Endothelial cell of umbilical vein (primary cell): Measurements from ENCODE around the gene LDLRAD3. TPM values are rescaled to one million over a fixed set of nuclear protein-coding genes. Genes with fewer than 3 reads are reported as not detected.

Experiments
- BruUV-seq: library from RNA; stranded (reverse); fragments of 400-500 nt; replicated peaks from 2 replicates; lab custom pipeline; 2021; lab: Mats Ljungman, UMichigan
- CTCF ChIA-PET: fragments of 300-600, 350-600 bp; sonication (Branson Sonifier 250); formaldehyde crosslinking; loops from one replicate; lab custom pipeline; 2021; ENCODE audit warnings: antibody characterized with exemption, inconsistent platforms; lab: Charles Lee
- POLR2A ChIA-PET: fragments of 300-600, 350-600 bp; sonication (Branson Sonifier 250); formaldehyde crosslinking; loops from one replicate; lab custom pipeline; 2021; ENCODE audit warnings: antibody characterized with exemption, inconsistent platforms; lab: Charles Lee
- DNase-seq: peaks from one replicate; pipeline ENCODE4 v3.0.0-alpha.2; 2011; ENCODE audit warnings: low read depth, low spot score
- FAIRE-seq: peaks from 2 replicates; lab custom pipeline; 2011; peaks lifted over from hg19 to GRCh38; lab: Jason Lieb, UNC
- H2AFZ ChIP-seq: 2 replicates; pipeline ENCODE4 v1.6.0; 2012; ENCODE audit warnings: low read depth, low read length, control low read depth, inconsistent platforms
- H3K27ac ChIP-seq: 2 replicates; pipeline ENCODE4 v1.5.1; 2011; ENCODE audit warnings: low read depth, mild to moderate bottlenecking, control low read depth, low read length, moderate library complexity; ENCODE audit not compliant: insufficient read depth
- H3K27me3 ChIP-seq, 2 experiments: 2 replicates each; pipeline versions ENCODE4 v1.6.0 to v1.6.1; 2011; ENCODE audit warnings: low read length in 2 of 2, mixed read lengths in 1 of 2; ENCODE audit not compliant: control insufficient read depth in 2 of 2, insufficient read depth in 2 of 2
- H3K36me3 ChIP-seq, 2 experiments: 2 replicates in 1 of 2; 3 replicates in 1 of 2; pipeline ENCODE4 v1.5.1; 2011; ENCODE audit warnings: low read length in 2 of 2, mild to moderate bottlenecking in 1 of 2, moderate library complexity in 1 of 2; ENCODE audit not compliant: control insufficient read depth in 2 of 2, insufficient read depth in 2 of 2; ENCODE audit errors: extremely low read depth in 1 of 2
- H3K4me1 ChIP-seq: 3 replicates; pipeline ENCODE4 v1.5.1; 2011; ENCODE audit warnings: mild to moderate bottlenecking, low read length; ENCODE audit not compliant: control insufficient read depth, insufficient read depth; ENCODE audit errors: extremely low read depth
- H3K4me2 ChIP-seq: 2 replicates; pipeline ENCODE4 v1.6.1; 2011; ENCODE audit warnings: low read length, control low read depth, mixed read lengths; ENCODE audit not compliant: insufficient read depth
- H3K4me3 ChIP-seq, 3 experiments: fragments of 200-600 bp in 1 of 3; sonication (generic), shearing (Covaris generic) in 1 of 3; replicated peaks in 1 of 3; 2 replicates each; pipeline ENCODE4 v1.5.1; 2011 to 2016; ENCODE audit warnings: control low read depth in 3 of 3, low read length in 3 of 3, mild to moderate bottlenecking in 2 of 3, inconsistent platforms in 1 of 3, low read depth in 1 of 3, moderate library complexity in 1 of 3; ENCODE audit not compliant: insufficient read depth in 1 of 3
- H3K79me2 ChIP-seq: 2 replicates; pipeline ENCODE4 v1.6.0; 2012; ENCODE audit warnings: low read length, inconsistent platforms; ENCODE audit not compliant: control insufficient read depth, insufficient read depth
- H3K9ac ChIP-seq: replicated peaks from 2 replicates; pipeline ENCODE3; 2011; ENCODE audit warnings: low read length, control low read depth; ENCODE audit not compliant: insufficient read depth; ENCODE audit errors: extremely low read depth
- H3K9me1 ChIP-seq: replicated peaks from 3 replicates; pipeline ENCODE4 v1.6.0; 2011; ENCODE audit warnings: mild to moderate bottlenecking, low read length; ENCODE audit not compliant: control insufficient read depth, insufficient read depth; ENCODE audit errors: extremely low read depth
- H3K9me3 ChIP-seq: replicated peaks from 2 replicates; pipeline ENCODE4 v1.5.1; 2012; ENCODE audit warnings: low read length, inconsistent platforms; ENCODE audit not compliant: control insufficient read depth, insufficient read depth
- H4K20me1 ChIP-seq: replicated peaks from 2 replicates; pipeline ENCODE3; 2011; ENCODE audit warnings: mild to moderate bottlenecking, low read length; ENCODE audit not compliant: control insufficient read depth, insufficient read depth; ENCODE audit errors: extremely low read depth
- EZH2 ChIP-seq: IDR thresholded peaks from 2 replicates; pipeline ENCODE4 v1.6.1; 2012; ENCODE audit warnings: borderline replicate concordance, low read depth, mild to moderate bottlenecking, moderate library complexity, low read length, inconsistent platforms; ENCODE audit not compliant: severe bottlenecking
- FOS ChIP-seq: IDR thresholded peaks from 2 replicates; pipeline ENCODE4 v1.6.1; 2011; ENCODE audit warnings: mild to moderate bottlenecking, low read length, moderate library complexity, borderline replicate concordance; ENCODE audit not compliant: insufficient read depth
- GATA2 ChIP-seq: IDR thresholded peaks from 2 replicates; pipeline ENCODE4 v1.7.0; 2011; ENCODE audit warnings: low read depth, mild to moderate bottlenecking, moderate library complexity, mixed read lengths, low read length; ENCODE audit not compliant: insufficient read length, insufficient read depth
- JUN ChIP-seq: IDR thresholded peaks from 2 replicates; pipeline ENCODE4 v1.6.1; 2011; ENCODE audit warnings: borderline replicate concordance, low read depth; ENCODE audit not compliant: insufficient read length, insufficient read depth
- MYC ChIP-seq: IDR thresholded peaks from one replicate; pipeline ENCODE4 v1.6.1; 2011; ENCODE audit warnings: mild to moderate bottlenecking, low read depth, low read length
- POLR2A ChIP-seq: IDR thresholded peaks from 2 replicates; pipeline ENCODE4 v1.6.1; 2012; ENCODE audit warnings: low read depth, mild to moderate bottlenecking, control low read depth, low read length
- POLR2AphosphoS5 ChIP-seq: IDR thresholded peaks from 2 replicates; pipeline ENCODE4 v1.6.1; 2012; ENCODE audit warnings: low read depth, mild to moderate bottlenecking, control low read depth, low read length, moderate library complexity; ENCODE audit not compliant: insufficient read depth
- dilution Hi-C: fragments of 300-500 bp; cut with MboI; formaldehyde crosslinking; loops from one replicate; pipeline ENCODE4 v1.15.0; 2019; ENCODE audit warnings: low sequenced_read_pairs; ENCODE audit not compliant: extremely low pct_ligation_motif_present
- intact Hi-C: fragments of 100-400 bp; cut with micrococcal nuclease; formaldehyde crosslinking; loops from one replicate; pipeline ENCODE4 v1.10.0; 2022
- polyA plus RNA-seq, 4 experiments: library from polyadenylated mRNA; depleted of rRNA in 3 of 4; stranded (reverse) in 3 of 4; unstranded in 1 of 4; fragments of >200 nt; gene quantifications; 2 replicates each; pipeline versions ENCODE4 v1.2.1 to v1.2.3, GENCODE V29; 2011 to 2012; ENCODE audit warnings: missing spikeins in 1 of 4
- total RNA-seq: library from RNA; stranded (reverse); gene quantifications from 2 replicates; pipeline ENCODE4 v1.2.3, GENCODE V29; 2021
- TF ChIP-seq, protein P1 (sequence below): IDR thresholded peaks from 2 replicates; pipeline ENCODE4 v1.6.1; 2011; ENCODE audit not compliant: insufficient read depth, insufficient read length
- TF ChIP-seq, protein P2 (sequence below), 2 donors: IDR thresholded peaks; 1 replicate in 1 of 2; 2 replicates in 1 of 2; pipeline ENCODE4 v1.5.1; 2011; ENCODE audit warnings: low read length in 2 of 2, mild to moderate bottlenecking in 2 of 2, moderate library complexity in 2 of 2, control low read depth in 1 of 2, inconsistent platforms in 1 of 2, low read depth in 1 of 2; ENCODE audit not compliant: insufficient read depth in 1 of 2; ENCODE audit errors: extremely low read depth in 1 of 2

Gene LDLRAD3
- total and polyA plus RNA-seq, 2 donors (not counting 3 experiments of a cell fraction or from before 2014, with no cell fraction given): 17.9 to 25.1 TPM

DNA sequence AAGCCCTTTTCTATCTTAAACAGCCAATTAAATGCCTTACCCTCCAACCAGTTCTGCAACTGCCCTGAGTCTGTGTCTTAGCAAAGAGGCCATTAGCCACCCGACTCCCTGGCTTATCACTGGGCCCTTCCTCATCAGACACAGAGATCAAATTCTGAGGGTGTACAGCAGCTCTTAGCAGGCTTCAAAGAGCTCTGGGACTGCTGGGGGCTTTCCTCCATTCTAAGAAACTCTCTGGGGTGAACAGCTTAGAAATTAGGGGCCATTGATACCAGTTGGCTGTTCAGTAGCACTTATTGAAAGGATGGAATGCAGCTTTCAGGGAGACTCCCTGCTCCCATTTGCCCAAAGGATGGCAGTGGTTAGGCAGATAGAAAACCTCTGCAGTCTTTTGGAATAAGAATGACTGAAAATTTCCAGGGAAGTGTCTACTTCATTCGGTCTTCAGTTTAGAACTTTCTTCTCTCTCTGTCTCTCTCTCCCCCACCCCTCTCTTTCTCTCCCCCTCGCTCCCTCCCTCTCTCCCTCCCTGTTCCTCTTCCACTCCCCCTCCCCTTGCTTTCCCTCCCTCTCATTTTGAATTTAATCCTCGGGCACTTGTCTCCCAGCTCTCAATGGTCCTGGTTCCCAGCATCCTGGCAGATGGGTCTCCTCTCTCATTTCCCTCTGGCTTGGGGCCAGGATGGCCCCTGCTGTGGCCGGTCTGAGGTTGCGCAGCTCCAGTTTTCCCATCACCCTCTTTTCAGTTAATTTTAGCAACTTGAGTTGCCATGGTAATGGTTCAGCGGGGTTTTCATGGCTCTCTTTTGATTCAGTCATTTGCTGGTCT lies 268.9 kb downstream of the LDLRAD3 start:
- no peak overlapping the region for H3K9ac ChIP-seq
- no peaks in the 10 kb centered on the region for H3K9me1 ChIP-seq
- no peaks in the 10 kb centered on the region for H3K36me3 ChIP-seq
- dilution Hi-C loops (no loop called here), intact Hi-C loops (no loop called here)
- H3K4me1 ChIP-seq: no peaks in the 10 kb centered on the region
- H3K27ac ChIP-seq: no peak overlapping the region
- POLR2A ChIA-PET: no interaction called here
- H3K79me2 ChIP-seq: no peaks in the 10 kb centered on the region
- no peak for DNase-seq
- CTCF ChIA-PET: no interaction called here
- H3K4me3 ChIP-seq: no peak overlapping the region
- TF ChIP-seq EZH2 (no peak), FOS (no peak)
- FAIRE-seq: no peak
- no peaks in the 10 kb centered on the region for H3K9me3 ChIP-seq
- H3K27me3 ChIP-seq: no peaks in the 10 kb centered on the region
- no TSS peak for BruUV-seq
- H3K4me2 ChIP-seq: no peak overlapping the region
- no peaks in the 10 kb centered on the region for H4K20me1 ChIP-seq
- H2AFZ ChIP-seq: no peak overlapping the region

DNA sequence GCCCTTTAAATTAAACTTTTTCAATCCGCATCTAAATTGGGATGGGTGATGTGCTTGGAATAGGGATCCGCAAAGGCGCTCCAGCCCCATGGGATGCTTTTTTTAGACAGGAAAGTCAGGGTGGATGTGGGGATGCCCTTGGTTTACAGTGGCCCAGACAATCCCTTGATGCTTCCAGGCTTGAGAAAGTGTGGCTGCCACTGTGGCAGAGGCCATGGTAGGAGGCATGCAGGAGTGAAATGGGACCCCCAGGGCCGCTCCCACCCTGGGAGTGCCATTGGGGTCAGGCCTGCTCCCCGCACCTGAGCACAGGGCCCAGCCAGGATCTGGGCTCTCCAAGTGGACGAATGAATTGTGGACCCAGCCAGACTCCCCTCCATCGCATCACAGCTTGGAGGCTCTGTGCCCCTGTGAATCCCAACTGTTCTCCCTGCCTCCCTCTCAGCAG lies 269.6 kb downstream of the LDLRAD3 start:
- TF ChIP-seq, protein P1, sequence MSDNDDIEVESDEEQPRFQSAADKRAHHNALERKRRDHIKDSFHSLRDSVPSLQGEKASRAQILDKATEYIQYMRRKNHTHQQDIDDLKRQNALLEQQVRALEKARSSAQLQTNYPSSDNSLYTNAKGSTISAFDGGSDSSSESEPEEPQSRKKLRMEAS: no peak
- TF ChIP-seq FOS: no peak
- TF ChIP-seq POLR2AphosphoS5: no peak
- TF ChIP-seq EZH2: no peak
- TF ChIP-seq GATA2: no peak
- TF ChIP-seq JUN: no peak
- no peak for TF ChIP-seq MYC
- TF ChIP-seq, protein P2, sequence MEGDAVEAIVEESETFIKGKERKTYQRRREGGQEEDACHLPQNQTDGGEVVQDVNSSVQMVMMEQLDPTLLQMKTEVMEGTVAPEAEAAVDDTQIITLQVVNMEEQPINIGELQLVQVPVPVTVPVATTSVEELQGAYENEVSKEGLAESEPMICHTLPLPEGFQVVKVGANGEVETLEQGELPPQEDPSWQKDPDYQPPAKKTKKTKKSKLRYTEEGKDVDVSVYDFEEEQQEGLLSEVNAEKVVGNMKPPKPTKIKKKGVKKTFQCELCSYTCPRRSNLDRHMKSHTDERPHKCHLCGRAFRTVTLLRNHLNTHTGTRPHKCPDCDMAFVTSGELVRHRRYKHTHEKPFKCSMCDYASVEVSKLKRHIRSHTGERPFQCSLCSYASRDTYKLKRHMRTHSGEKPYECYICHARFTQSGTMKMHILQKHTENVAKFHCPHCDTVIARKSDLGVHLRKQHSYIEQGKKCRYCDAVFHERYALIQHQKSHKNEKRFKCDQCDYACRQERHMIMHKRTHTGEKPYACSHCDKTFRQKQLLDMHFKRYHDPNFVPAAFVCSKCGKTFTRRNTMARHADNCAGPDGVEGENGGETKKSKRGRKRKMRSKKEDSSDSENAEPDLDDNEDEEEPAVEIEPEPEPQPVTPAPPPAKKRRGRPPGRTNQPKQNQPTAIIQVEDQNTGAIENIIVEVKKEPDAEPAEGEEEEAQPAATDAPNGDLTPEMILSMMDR (IDR thresholded peaks at IDR 0.05; ENCODE audit: extremely low read depth in 1 of 2, insufficient read depth in 1 of 2, low read depth in 1 of 2, low read length in 2 of 2): no peak
- TF ChIP-seq POLR2A: no peak
- no peak overlapping the region for H2AFZ ChIP-seq
- no peaks in the 10 kb centered on the region for H4K20me1 ChIP-seq
- FAIRE-seq (no peak), DNase-seq (no peak)
- intact Hi-C loops (no loop called here), dilution Hi-C loops (no loop called here)
- H3K27me3 ChIP-seq: no peaks in the 10 kb centered on the region
- CTCF ChIA-PET: no interaction called here
- H3K27ac ChIP-seq: no peak overlapping the region
- POLR2A ChIA-PET: no interaction called here
- no peaks in the 10 kb centered on the region for H3K9me1 ChIP-seq
- no peaks in the 10 kb centered on the region for H3K79me2 ChIP-seq
- no peak overlapping the region for H3K4me2 ChIP-seq
- no peaks in the 10 kb centered on the region for H3K9me3 ChIP-seq
- no peaks in the 10 kb centered on the region for H3K36me3 ChIP-seq
- no TSS peak for BruUV-seq
- H3K4me1 ChIP-seq: no peaks in the 10 kb centered on the region
- H3K9ac ChIP-seq: no peak overlapping the region
- no peak overlapping the region for H3K4me3 ChIP-seq
